HTR-8/SVneo (cell line): ENCODE results near the gene NRL.
A peak's percentile ranks its signal among the peaks of the same experiment; 100 is the strongest.
"Not testable (repeated sequence)": the region's sequence is repeated elsewhere in the genome, so short reads cannot be mapped to it uniquely, and the experiment has no call there.

Source experiments
- DNase-seq: peaks from one replicate; pipeline ENCODE4 v3.0.0; 2011; ENCODE audit warnings: low spot score, mixed read lengths; ENCODE audit not compliant: insufficient read length
- FAIRE-seq: peaks from 2 replicates; lab custom pipeline; 2011; peaks lifted over from hg19 to GRCh38; lab: Jason Lieb, UNC

The NRL gene

DNA sequence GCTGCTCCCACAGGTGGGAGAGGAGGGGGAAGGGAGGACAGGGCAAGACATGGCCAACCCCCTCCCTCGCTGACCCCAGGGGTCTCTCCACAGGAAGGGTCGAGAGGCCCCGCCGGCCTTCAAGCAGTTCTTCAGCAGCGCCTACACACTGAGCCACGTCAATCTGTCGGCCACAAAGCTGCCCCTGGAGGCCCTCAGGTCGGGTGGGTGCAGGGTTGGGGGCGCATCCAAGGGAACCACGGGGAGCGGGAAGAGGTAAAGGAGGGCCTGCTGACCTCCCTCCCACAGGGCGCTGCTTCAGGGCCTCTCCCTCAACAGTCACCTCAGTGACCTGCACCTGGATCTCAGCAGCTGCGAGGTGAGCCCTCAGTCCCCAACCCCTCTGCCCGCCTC lies 56.9 kb downstream of the NRL start:
- FAIRE-seq (no peak), DNase-seq (no peak)

DNA sequence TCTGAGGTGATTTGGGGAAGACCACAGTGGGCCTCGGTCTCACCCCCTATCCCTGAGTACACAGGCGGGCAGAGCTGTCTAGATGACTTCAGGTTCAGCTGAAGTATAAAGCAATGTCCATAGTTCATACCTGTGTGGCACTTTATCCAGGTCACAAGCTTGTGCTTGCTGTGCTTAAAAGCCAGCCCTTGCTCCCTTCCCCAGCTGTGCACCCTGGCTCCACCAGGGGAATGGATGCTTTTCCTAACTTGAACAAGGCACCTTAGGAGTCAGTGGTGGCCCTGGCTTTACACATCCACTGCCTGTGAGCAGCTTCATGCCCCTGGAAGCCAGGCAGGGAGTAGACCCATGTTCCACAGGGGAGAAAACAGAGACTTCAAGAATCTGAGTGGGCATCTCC lies 57.5 kb downstream of the NRL start:
- FAIRE-seq = no peak
- no peak for DNase-seq

DNA sequence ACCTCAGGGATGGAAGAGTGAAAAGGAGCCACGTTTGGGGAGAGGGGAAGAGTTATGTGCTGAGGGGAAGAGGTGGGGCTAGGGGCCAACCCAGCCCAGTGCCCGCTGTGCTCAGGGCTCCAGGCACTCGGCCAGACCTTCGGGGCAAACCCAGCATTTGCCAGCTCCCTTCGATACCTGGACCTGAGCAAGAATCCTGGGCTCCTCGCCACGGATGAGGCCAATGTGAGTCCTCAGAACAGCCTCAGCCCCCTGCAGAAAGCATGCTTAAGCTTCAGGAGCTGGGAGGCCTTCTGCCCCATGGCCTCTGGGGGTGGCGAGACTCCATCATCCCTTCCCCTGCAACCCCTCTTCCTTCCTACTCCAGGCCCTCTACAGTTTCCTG lies 58.0 kb downstream of the NRL start:
- FAIRE-seq (no peak), DNase-seq (no peak)

DNA sequence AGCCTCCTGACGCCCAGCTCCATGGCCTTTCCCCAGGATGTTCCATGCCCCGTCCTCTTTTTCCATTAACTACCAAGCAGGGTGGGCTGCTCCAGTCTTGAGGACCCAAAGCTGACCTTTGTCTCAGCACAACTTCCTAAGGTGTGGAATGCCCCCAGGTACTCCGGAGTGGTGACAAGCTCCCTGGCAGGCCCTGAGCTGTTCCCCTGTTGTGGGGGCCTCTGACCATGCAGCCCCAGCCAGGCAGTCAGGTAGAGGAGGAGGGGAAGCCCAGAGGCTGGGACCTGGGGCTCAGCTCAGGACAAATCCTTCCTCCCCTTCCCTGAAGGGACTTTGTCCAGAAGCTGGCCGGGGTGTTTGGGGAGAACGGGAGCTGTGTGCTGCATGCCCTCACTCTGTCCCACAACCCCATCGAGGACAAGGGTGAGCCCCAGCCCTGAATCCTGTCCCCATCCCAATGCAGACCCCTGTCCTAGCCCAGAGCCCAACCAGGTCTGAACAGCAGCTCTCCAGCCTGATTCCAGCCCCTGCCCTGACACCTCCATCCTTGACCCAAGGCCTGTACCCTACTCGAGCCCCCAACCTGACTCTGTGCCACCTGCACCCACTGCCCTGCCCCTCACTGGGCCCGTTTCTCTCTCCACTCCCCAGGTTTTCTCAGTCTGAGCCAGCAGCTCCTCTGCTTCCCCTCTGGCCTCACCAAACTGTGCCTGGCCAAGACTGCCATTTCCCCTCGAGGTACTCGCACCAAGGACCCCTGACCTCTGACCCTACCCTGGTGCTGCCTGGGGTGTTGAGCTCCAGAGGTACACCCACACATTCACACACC lies 58.6 kb downstream of the NRL start:
- no peak for FAIRE-seq
- no peak for DNase-seq

DNA sequence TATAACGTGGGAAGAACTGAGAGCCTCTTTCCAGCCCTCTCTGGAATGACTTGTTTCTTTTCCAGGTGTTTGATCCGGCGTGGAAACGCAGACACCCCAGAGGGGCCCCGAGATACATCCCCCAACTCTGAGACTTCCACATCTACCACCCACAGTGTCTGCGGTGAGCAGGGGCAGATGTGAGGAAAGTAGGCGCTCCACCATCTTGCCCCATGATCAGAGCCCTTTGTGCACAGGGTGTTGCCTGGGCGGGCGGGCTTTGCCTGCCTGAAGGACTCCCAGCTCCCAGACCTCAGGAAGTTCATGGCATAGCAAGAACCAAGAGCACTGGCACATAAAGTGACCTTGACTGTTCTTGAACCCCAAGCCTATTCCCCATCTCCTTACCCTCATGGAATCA lies 60.1 kb downstream of the NRL start:
- DNase-seq (no peak), FAIRE-seq (no peak)

DNA sequence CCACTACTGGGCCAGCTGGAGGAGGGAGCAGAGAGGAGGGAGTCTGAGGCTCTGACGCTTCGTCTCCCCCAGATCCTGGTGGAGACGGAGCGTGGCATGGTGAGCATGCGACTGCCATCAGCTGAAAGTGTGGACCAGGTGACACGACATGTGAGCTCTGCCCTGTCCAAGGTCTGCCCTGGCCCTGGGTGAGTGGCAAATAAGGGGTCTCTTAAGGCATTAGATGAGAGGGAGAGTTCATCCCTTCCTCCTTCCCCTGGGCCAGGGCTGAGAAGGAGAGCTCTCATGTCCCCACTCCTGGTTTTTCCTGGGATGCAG lies 60.5 kb downstream of the NRL start:
- DNase-seq (no peak), FAIRE-seq (no peak)

DNA sequence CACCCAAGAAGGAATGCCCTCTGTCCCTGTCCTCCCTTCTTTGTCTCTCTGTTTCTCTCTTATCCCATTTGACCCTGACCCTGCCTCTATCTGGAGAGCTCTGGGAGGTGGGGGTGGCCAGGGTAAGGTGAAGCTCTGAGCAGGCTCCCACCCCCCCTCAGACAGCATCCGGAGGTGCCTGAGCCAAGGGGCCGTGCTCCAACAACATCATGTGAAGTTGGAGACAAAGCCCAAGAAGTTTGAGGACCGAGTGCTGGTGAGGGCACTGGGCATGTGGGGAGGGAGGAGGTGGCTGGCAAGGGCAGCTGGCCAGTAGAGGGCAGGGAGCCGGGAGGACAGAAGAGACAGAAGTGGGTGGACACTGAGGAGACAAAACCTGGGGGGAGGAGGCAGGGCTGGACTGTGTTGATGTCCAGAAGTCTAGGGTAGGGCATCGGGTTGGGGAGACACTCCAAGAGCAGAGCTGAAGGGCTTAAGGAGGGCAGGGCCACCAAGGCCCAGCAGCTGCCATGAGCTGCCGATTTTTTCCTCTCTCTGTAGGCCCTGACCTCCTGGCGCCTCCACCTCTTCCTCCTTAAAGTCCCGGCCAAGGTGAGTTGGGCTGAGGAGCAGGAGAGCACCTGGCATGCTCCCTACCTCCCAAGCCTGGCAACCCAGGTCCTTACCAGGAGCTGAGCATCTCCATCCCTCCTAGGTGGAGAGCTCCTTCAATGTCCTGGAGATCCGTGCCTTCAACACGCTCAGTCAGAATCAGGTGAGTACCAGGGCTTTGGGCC lies 61.0 kb downstream of the NRL start:
- no peak for DNase-seq
- FAIRE-seq = no peak

DNA sequence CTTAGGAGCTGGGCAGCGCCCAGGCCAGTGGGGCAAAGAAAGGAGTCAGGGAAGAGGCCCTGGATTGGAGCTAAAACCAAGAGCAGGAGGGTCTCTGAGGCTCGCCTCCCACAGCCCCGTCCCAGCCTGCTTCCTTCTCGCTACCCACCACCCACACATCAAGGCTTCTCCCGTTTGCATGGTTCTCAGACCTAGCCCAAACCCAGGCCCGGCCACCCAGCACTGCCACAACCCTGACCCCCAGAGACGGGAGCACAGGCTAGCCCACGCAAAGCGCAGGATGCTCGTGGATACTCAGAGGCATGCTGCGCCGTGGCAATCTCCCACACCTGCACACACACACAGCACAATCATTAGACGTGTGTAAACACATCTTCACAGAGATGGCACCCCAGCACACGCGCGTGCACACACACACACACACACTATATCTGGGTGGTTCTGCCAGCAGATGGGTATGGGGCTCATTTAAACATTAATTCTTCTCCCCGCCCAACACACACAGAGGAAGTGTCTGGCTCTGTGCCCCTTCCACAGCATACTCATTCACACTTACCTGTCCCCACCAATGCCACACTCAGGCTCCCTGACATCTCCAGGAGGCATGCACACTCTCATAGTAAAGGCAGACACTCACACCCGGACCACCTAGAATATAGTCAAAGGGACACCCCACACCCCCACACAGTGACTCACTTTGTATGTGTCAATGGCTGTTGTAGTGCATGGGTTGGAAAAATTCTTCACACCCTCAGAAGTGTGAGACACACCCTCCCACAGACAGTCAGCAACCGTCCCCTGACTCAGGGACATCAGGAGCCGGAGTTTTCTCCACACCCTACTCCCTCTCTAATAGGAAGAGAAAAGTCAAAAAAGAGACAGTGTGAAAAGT lies 61.8 kb downstream of the NRL start:
- FAIRE-seq (no peak), DNase-seq (no peak)

DNA sequence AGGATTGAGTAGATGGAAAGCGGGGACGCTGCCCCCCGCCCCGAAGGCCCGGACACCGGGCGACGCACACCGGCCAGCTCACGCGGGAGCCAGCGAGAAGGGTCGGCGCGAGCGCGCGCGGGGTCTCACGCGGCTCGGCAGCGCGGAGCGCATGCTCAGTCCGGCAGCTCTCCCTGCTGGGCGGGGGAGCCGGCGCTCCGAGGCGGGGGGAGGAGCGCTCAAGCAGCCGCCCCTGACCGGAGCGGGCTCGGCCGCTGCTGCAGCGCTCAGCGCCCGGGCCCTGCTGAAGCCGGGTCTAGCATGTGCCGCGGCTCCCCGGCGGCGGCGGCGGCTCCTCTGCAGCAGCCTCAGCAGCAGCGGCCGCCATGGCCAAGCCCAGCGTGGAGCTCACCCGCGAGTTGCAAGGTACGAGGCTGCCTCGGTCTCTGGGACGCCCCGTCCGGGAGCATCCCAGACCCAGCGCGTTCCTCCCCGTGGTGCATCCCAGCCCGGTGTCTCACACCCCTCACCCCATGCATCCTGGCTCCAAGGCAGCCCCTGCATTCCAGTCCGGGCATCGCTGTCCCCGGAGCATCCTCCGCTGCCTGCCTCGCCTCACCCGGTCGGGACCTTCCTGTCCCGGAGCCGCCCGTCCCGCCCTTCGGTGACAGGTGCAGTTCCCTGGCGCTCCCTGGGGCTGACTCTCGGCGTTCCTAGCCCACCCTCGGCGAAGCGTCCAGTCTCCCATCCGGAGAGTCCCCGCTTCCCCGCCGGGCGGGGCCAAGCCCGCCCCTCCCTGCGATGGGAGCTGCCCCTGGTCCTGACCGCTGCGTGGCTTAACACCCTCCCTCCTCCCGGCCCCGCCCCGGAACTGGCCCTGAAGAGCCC lies 62.7 kb downstream of the NRL start, which contains the start of gene CARMIL3:
Gene CARMIL3, plus strand, starts transcription at position 221 of the 867 bp plus-strand sequence. Its CDS starts 145 bp downstream, at position 366.
- FAIRE-seq = no peak
- peak; percentile 39 for DNase-seq

DNA sequence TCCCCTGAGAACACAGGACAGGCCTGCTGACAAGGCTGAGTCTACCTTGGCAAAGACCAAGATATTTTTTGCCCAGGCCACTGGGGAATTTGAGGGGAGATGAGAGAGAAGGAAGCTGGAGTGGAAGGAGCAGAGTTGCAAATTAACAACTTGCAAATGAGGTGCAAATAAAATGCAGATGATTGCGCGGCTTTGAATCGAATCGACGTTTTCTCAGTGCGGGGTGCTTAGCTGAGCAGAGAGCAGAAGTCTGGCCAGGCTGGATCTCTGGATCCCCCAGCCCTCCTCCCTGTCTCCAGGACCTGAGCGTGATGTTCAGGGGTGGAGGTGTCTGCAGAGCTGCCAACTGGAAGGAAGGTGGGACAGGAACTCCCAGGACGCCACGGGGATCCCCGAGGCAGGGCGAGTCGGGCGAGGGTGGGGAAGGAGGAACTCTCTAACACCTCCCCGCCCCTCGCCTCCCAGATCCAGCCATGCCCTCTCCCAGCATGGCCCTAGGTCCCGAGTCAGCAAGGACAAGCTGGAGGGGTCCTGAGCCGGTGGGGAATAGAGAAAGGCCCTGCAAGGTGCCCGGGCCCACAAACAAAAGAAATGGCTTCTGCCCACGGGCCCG lies 63.5 kb downstream of the NRL start:
- FAIRE-seq (no peak), DNase-seq (no peak)

DNA sequence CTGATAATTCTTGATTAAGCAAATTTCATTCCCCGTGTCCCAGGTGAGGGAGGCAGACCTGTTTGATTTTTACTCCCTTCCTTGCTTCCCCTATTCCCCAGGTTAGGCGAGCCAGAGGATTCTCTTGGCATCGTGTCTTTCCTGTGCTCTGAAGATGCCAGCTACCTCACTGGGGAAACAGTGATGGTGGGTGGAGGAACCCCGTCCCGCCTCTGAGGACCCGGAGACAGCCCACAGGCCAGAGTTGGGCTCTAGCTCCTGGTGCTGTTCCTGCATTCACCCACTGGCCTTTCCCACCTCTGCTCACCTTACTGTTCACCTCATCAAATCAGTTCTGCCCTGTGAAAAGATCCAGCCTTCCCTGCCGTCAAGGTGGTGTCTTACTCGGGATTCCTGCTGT lies 64.0 kb downstream of the NRL start:
- not testable (repeated sequence) for FAIRE-seq, DNase-seq

DNA sequence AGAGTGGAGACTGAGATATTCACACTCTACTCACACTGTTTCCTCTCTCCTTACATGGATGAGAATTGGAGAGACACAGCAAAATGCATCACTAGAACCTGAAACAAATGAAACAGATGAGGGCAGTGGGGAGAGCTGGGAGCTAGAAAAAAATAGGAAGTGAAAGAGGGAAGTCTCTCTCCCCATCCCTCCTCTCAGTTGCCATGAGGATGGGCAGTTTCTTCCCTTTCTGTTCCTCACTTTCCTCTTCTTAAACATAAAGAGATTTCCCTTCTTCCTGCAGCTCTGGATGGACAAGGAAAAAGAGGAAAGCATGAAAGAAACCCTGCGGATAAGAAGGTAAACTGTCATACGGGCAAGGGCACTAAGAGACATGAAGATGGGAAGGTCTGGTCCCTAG lies 65.7 kb downstream of the NRL start:
- not testable (repeated sequence) for FAIRE-seq, DNase-seq

DNA sequence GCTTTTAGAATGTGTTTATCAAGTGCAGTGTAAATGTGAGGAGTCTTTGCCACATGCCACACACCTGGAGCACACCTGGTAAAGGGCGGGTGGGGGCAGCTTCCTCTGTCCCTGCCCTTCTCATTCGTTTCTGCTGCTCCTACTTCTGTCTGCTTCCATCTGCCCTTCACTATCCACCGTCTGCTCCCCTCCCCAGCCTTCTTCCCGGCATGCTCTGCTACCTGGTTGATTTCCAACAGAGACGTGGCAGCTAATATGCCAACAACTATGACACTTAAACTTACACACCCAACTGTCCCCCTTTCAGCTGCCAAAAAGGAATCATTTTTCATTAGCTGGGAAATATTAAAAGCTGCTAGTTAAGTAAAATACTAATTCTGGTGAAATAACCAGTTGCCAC lies 72.0 kb downstream of the NRL start:
- FAIRE-seq (no peak), DNase-seq (no peak)

DNA sequence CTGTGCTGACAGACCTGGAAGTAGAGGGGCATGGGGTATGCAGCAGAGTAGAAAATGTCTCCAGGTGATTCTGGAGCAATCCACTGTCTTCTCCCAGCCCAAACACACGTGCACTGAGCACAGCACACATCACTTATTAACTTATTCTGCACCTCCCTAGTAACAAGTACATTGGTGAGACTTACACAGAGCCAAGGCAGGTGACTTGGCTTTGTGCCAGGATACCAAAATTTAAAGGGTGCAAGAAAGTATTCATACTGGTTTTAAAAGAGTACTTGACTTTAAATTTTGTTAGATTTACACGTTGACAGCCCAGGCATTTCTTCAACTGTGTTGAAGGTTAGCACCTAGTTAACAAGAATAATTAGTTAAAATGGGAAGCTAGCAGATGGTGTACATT lies 74.1 kb downstream of the NRL start:
- DNase-seq = no peak
- FAIRE-seq = no peak

DNA sequence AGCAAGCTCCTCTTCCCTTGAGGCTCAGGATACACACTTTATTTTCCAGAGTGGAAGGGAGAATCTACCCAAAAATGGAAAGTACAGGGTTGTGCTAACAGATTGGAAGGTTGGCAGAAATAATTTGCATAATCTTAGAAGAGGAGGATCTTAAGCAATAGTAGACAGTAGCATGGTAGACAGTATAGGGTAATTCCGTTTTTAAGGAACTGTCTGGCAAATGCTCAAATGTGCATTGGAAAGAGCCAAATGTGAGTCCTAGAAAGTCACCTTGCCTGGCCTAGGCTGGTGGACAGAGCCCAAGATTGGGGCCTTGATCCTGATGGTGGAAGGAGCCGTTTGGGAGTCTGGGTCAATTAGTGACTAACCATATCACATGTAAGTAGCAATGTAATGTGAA lies 76.1 kb downstream of the NRL start:
- DNase-seq (no peak), FAIRE-seq (no peak)

DNA sequence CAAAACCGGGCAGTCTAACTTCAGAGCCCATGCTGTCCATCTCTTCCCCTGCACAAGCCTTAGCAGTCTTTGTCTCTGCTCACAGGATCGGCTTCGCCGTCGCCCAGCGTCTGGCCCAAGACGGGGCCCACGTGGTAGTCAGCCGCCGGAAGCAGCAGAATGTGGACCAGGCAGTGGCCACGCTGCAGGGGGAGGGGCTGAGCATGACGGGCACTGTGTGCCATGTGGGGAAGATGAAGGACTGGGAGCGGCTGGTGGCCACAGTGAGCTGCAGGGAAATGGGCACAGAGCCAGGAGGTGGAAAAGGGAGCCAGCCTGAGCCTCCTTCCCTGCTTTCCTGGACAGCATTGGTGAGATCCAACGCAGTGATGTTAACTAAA lies 77.1 kb downstream of the NRL start:
- no peak for DNase-seq
- no peak for FAIRE-seq

DNA sequence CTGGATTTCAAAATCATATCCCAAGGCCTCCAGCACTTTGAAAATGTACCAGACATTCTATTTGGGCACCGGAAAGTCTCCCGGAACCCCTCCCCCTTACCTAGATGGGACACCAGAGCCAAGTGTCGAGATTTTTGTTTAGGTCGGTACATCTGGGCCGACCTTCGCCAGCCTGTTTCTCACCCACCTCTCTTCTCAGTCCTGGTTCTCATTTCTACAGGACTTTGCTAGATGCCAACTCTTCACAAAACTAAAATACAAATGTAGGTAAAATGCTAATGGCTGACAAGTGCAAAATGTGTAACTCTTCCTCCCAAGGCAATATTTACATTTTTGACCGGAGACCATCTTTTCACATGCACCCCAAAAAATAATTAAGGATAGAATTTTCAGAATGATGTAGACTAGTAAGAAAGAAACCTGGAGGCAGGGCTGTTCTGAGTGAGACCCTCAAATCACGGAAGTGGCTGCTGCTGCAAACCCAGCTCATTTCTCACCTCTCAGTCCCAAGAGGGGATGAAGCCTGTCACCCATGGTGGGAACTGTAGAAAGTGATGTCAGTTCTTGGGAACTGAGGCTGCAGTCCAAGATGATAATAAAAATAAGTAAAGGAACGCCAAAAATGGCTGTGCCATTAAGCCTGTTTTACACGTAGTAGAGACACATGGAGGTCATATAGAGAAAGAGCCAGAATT lies 77.6 kb downstream of the NRL start:
- DNase-seq = not testable (repeated sequence)

DNA sequence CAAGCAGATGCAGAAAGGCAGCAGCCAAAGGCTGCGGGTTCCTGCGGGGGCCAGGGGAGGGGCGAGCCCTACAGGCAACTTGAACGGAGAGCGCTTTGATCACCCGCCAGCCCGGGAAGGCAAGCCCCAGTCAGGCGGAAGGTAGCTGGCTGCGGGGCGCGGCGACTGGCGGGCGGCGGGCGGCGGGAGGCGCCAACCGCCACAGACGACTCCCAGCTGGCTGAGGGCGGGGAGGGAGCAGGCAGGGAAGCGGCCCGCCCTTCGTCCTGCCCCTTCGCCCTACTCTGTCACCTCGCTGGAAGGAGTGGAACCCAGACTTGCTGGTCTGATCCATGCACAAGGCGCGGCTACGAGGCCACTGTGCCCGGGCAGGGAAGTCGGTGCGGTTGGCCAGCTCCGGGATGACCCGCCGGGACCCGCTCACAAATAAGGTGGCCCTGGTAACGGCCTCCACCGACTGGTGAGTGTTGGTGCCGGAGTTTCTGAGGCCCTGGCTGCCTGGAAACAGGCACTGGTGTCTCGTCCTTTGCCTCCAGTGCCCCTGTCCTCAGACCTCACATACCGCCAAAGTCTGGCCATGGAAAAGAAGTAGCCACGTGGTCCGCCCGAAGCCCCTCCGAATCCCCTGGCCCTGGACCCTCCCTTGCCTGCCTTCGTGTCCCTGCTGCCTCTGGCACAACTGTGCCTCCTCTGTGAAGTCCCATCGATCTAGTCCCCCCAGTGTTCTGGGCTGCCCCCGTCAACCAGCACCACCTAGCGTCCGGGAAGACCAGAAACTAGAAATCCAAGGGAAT lies 78.4 kb downstream of the NRL start:
- FAIRE-seq (no peak), DNase-seq (peak; percentile 66)

More for the DNA sequence above, 77.6 kb downstream of the NRL start:
- FAIRE-seq = not testable (repeated sequence)
